ENCODE measurements around the gene AHDC1. TPM values are rescaled to one million over a fixed set of nuclear protein-coding genes. Genes with fewer than 3 reads are reported as not detected.
A peak's percentile ranks its signal among the peaks of the same experiment; 100 is the strongest.

AHDC1 gene
- total RNA-seq, 1 donor from 2014 or later = 7.0 TPM

DNA sequence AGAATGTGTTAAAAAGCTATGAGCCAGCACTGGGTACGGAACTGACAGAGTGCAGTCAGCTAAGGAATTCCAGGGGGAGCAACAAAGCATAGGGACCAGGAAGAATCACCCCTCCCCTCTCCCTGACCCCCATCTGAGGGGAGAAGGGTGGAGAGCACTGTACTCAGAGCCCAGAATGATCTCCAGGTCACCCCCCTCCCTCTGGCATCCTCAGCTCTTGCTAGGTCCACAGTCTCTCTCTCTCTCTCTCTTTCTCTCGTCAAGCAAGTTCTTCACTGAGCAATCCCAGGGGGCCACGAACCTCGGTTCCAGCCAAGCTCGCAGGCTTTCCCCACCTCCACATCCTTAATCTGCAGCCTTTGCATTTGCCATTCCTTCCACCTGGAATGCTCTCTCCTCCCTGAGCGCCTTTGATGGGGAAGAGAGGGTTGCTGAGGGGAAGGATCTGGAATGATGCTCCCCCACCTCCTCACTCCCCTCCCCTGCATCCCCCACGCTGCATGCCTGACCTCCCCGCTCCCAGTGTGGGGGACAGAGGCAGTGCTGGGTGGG lies 107.3 kb downstream of the AHDC1 start:
- no peak for TF ChIP-seq EZH2phosphoT487 (IDR thresholded peaks at IDR 0.05)
- no peak for TF ChIP-seq EZH2 (IDR thresholded peaks at IDR 0.05)
- TF ChIP-seq, protein P1, sequence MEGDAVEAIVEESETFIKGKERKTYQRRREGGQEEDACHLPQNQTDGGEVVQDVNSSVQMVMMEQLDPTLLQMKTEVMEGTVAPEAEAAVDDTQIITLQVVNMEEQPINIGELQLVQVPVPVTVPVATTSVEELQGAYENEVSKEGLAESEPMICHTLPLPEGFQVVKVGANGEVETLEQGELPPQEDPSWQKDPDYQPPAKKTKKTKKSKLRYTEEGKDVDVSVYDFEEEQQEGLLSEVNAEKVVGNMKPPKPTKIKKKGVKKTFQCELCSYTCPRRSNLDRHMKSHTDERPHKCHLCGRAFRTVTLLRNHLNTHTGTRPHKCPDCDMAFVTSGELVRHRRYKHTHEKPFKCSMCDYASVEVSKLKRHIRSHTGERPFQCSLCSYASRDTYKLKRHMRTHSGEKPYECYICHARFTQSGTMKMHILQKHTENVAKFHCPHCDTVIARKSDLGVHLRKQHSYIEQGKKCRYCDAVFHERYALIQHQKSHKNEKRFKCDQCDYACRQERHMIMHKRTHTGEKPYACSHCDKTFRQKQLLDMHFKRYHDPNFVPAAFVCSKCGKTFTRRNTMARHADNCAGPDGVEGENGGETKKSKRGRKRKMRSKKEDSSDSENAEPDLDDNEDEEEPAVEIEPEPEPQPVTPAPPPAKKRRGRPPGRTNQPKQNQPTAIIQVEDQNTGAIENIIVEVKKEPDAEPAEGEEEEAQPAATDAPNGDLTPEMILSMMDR (IDR thresholded peaks at IDR 0.05) = peak; percentile 58
- Mint-ChIP-seq H3K27ac (peak overlapping the region; percentile 97), H3K36me3 (no peaks in the 10 kb centered on the region), H3K4me1 (peaks cover 42% of the 10 kb centered on the region), H3K4me3 (peak overlapping the region; percentile 44), H3K9me3 (peaks cover 5% of the 10 kb centered on the region), H3K27me3 (ENCODE audit: insufficient read depth, low read depth) (peaks cover 8% of the 10 kb centered on the region)
- Histone ChIP-seq H3K27me3 (no peaks in the 10 kb centered on the region), H3K79me2 (ENCODE audit: low read depth) (no peaks in the 10 kb centered on the region), H3K9me3 (ENCODE audit: low read depth) (no peaks in the 10 kb centered on the region), H3F3A (ENCODE audit: low read depth) (peaks cover 34% of the 10 kb centered on the region), H3K4me1 (peaks cover 14% of the 10 kb centered on the region), H3K4me2 (peak overlapping the region; percentile 2), H3K9ac (no peak overlapping the region), H4K20me1 (ENCODE audit: low read depth) (no peaks in the 10 kb centered on the region), H2AFZ (replicated peaks) (peak overlapping the region; percentile 33), H3K27ac (peak overlapping the region; percentile 67), H3K36me3 (no peaks in the 10 kb centered on the region), H3K4me3 (peak overlapping the region; percentile 17)
- DNase-seq (ENCODE audit: low spot score) = peak; percentile 85

GRCh38 chr1:27492796-27493195 lies 111.1 kb downstream of the AHDC1 start:
- H3K9me3 ChIP-seq (ENCODE audit: low read depth) = no peaks in the 10 kb centered on the region
- no peak overlapping the region for H3K9ac ChIP-seq
- Mint-ChIP-seq H3K27me3 (ENCODE audit: insufficient read depth, low read depth) (peaks cover 9% of the 10 kb centered on the region), H3K27ac (peak overlapping the region; percentile 77), H3K36me3 (no peaks in the 10 kb centered on the region), H3K9me3 (no peaks in the 10 kb centered on the region), H3K4me3 (peak overlapping the region; percentile 2), H3K4me1 (peaks cover 54% of the 10 kb centered on the region)
- DNase-seq (ENCODE audit: low spot score) = no peak
- peaks cover 21% of the 10 kb centered on the region for H3K79me2 ChIP-seq (ENCODE audit: low read depth)
- no peak overlapping the region for H3K4me3 ChIP-seq
- peak overlapping the region; percentile 82 for H3K27ac ChIP-seq
- H3K36me3 ChIP-seq = no peaks in the 10 kb centered on the region
- no peaks in the 10 kb centered on the region for H3K27me3 ChIP-seq
- no peak overlapping the region for H2AFZ ChIP-seq (replicated peaks)
- no peak overlapping the region for H3K4me2 ChIP-seq
- no peak for TF ChIP-seq EZH2 (IDR thresholded peaks at IDR 0.05)
- TF ChIP-seq, protein P1 (IDR thresholded peaks at IDR 0.05) = no peak
- H3F3A ChIP-seq (ENCODE audit: low read depth) = peaks cover 50% of the 10 kb centered on the region
- H4K20me1 ChIP-seq (ENCODE audit: low read depth) = peaks cover 12% of the 10 kb centered on the region
- H3K4me1 ChIP-seq = peaks cover 25% of the 10 kb centered on the region

- peak overlapping the region; percentile 46 for H3K4me3 Mint-ChIP-seq
- Histone ChIP-seq H3K79me2 (ENCODE audit: low read depth) (peaks cover 27% of the 10 kb centered on the region), H3K27me3 (no peaks in the 10 kb centered on the region), H3F3A (ENCODE audit: low read depth) (peaks cover 49% of the 10 kb centered on the region), H4K20me1 (ENCODE audit: low read depth) (peaks cover 15% of the 10 kb centered on the region), H3K9me3 (ENCODE audit: low read depth) (no peaks in the 10 kb centered on the region), H3K4me2 (no peak overlapping the region), H3K4me3 (no peak overlapping the region), H3K4me1 (peaks cover 22% of the 10 kb centered on the region), H3K9ac (no peak overlapping the region), H3K36me3 (no peaks in the 10 kb centered on the region), H3K27ac (peak overlapping the region; percentile 82), H2AFZ (replicated peaks) (no peak overlapping the region)
- H3K4me1 Mint-ChIP-seq = peaks cover 49% of the 10 kb centered on the region
- DNase-seq (ENCODE audit: low spot score) = no peak
- TF ChIP-seq EZH2phosphoT487 (IDR thresholded peaks at IDR 0.05) (no peak), EZH2 (IDR thresholded peaks at IDR 0.05) (no peak)
- TF ChIP-seq, protein P1 (IDR thresholded peaks at IDR 0.05) = no peak
- H3K27ac Mint-ChIP-seq = peak overlapping the region; percentile 77
- H3K36me3 Mint-ChIP-seq = no peaks in the 10 kb centered on the region
- H3K9me3 Mint-ChIP-seq = no peaks in the 10 kb centered on the region
- H3K27me3 Mint-ChIP-seq (ENCODE audit: insufficient read depth, low read depth) = peaks cover 6% of the 10 kb centered on the region
These were observed 111.9 kb downstream of the AHDC1 start for GRCh38 chr1:27491748-27492700.

All from neural progenitor cell (in vitro differentiated cells).